Measurements from ENCODE around the gene FAM151A.

Gene FAM151A

DNA sequence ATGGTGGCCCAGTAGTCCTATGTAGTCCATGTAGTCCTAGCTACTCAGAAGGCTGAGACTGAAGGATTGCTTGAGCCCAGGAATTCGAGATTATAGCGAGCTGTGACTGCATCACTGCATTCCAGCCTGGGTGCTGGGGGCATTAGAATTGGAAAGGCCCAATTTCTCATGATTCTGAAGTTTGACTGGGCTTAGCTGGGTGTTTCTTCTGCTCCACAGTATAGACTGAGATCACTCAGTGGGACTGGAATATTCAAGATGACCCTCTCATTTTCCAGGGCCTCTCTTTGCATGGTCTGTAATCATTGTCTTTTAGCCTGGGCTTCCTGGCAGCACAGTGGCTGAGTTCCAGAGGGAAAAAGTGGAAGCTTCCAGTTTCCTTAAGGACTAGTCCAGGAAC, 44.5 kb upstream of the FAM151A start:
- TF ChIP-seq EZH2phosphoT487 (IDR thresholded peaks at IDR 0.05; ENCODE audit: low read length) (no peak), EZH2 (optimal IDR thresholded peaks at IDR 0.05; ENCODE audit: low read depth, low read length) (no peak)
- TF ChIP-seq, protein P1, sequence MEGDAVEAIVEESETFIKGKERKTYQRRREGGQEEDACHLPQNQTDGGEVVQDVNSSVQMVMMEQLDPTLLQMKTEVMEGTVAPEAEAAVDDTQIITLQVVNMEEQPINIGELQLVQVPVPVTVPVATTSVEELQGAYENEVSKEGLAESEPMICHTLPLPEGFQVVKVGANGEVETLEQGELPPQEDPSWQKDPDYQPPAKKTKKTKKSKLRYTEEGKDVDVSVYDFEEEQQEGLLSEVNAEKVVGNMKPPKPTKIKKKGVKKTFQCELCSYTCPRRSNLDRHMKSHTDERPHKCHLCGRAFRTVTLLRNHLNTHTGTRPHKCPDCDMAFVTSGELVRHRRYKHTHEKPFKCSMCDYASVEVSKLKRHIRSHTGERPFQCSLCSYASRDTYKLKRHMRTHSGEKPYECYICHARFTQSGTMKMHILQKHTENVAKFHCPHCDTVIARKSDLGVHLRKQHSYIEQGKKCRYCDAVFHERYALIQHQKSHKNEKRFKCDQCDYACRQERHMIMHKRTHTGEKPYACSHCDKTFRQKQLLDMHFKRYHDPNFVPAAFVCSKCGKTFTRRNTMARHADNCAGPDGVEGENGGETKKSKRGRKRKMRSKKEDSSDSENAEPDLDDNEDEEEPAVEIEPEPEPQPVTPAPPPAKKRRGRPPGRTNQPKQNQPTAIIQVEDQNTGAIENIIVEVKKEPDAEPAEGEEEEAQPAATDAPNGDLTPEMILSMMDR (IDR thresholded peaks at IDR 0.05; ENCODE audit: low read length) = no peak
- Histone ChIP-seq H3K4me3 (ENCODE audit: low read length) (no peak overlapping the region), H2AFZ (ENCODE audit: low read length) (no peak overlapping the region), H4K20me1 (ENCODE audit: insufficient read depth, low read length) (no peaks in the 10 kb centered on the region), H3K9ac (ENCODE audit: low read length) (no peak overlapping the region), H3K36me3 (replicated peaks; ENCODE audit: insufficient read depth, low read length) (no peaks in the 10 kb centered on the region), H3K27ac (ENCODE audit: low read length) (no peak overlapping the region), H3K4me2 (ENCODE audit: low read depth, low read length) (no peak overlapping the region), H3K9me2 (replicated peaks; ENCODE audit: insufficient read depth, low read length) (no peaks in the 10 kb centered on the region), H3K27me3 (replicated peaks; ENCODE audit: insufficient read depth, low read length) (no peaks in the 10 kb centered on the region), H3K79me2 (ENCODE audit: low read length) (no peaks in the 10 kb centered on the region), H3F3A (ENCODE audit: insufficient read depth, low read length) (no peaks in the 10 kb centered on the region), H3K9me3 (replicated peaks; ENCODE audit: insufficient read depth, low read length) (no peaks in the 10 kb centered on the region), H3K4me1 (ENCODE audit: low read length) (peaks cover 3% of the 10 kb centered on the region; the same call in 1 of the 2 replicates)
- DNase-seq = no peak

DNA sequence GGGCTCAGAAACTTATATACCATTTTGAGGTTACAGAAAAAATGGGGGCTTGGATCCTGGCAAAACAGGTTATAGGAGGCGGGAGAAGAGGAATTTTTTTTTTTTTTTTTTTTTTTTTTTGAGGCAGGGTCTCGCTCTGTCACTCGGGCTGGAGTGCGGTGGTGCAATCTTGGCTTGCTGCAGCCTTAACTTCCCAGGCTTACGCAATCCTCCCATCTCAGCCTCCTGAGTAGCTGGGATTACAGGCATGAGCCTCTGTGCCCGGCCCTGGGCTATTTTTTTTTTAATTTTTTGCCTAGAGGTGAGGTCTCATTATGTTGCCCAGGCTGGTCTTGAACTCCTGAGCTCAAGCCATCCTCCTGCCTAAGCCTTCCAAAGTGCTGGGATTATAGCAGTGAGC, 43.0 kb upstream of the FAM151A start:
- no peak for TF ChIP-seq EZH2 (optimal IDR thresholded peaks at IDR 0.05; ENCODE audit: low read depth, low read length)
- TF ChIP-seq, protein P1 (IDR thresholded peaks at IDR 0.05; ENCODE audit: low read length) = no peak
- no peak for TF ChIP-seq EZH2phosphoT487 (IDR thresholded peaks at IDR 0.05; ENCODE audit: low read length)
- no peak overlapping the region for H3K4me3 ChIP-seq (ENCODE audit: low read length)
- H3K9me3 ChIP-seq (replicated peaks; ENCODE audit: insufficient read depth, low read length) = no peaks in the 10 kb centered on the region
- no peak for DNase-seq
- no peaks in the 10 kb centered on the region for H4K20me1 ChIP-seq (ENCODE audit: insufficient read depth, low read length)
- no peaks in the 10 kb centered on the region for H3K27me3 ChIP-seq (replicated peaks; ENCODE audit: insufficient read depth, low read length)
- no peaks in the 10 kb centered on the region for H3K79me2 ChIP-seq (ENCODE audit: low read length)
- no peak overlapping the region for H3K4me2 ChIP-seq (ENCODE audit: low read depth, low read length)
- H3K27ac ChIP-seq (ENCODE audit: low read length) = no peak overlapping the region
- H2AFZ ChIP-seq (ENCODE audit: low read length) = no peak overlapping the region
- H3K36me3 ChIP-seq (replicated peaks; ENCODE audit: insufficient read depth, low read length) = no peaks in the 10 kb centered on the region
- no peaks in the 10 kb centered on the region for H3K9me2 ChIP-seq (replicated peaks; ENCODE audit: insufficient read depth, low read length)
- H3K9ac ChIP-seq (ENCODE audit: low read length) = no peak overlapping the region
- no peaks in the 10 kb centered on the region for H3F3A ChIP-seq (ENCODE audit: insufficient read depth, low read length)
- peaks cover 7% of the 10 kb centered on the region for H3K4me1 ChIP-seq (ENCODE audit: low read length)

DNA sequence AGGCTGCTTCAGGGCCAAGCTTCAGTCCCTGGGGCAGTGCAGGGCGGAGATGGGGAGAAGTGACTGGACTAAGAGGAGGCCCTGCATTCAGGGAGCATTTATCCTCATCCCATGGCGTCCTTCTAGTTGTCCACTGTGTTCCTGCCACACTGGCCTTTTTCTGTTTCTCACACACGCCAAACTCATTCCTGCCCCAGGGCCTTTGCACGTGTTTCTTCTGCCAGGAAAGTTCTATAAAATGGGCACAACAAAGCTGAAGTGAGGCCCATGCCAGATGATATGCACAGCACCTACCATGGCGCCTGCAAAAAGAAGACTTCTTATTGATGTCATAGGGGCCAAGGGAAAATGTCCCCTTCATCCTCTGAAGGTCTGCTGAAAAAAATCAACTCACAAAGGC, 42.5 kb upstream of the FAM151A start:
- Histone ChIP-seq H3K27ac (ENCODE audit: low read length) (no peak overlapping the region), H3K9me2 (replicated peaks; ENCODE audit: insufficient read depth, low read length) (no peaks in the 10 kb centered on the region), H4K20me1 (ENCODE audit: insufficient read depth, low read length) (no peaks in the 10 kb centered on the region), H3K9ac (ENCODE audit: low read length) (no peak overlapping the region), H3K4me2 (ENCODE audit: low read depth, low read length) (no peak overlapping the region), H3K79me2 (ENCODE audit: low read length) (no peaks in the 10 kb centered on the region), H3K27me3 (replicated peaks; ENCODE audit: insufficient read depth, low read length) (no peaks in the 10 kb centered on the region), H2AFZ (ENCODE audit: low read length) (no peak overlapping the region), H3K4me3 (ENCODE audit: low read length) (no peak overlapping the region), H3K4me1 (ENCODE audit: low read length) (peaks cover 7% of the 10 kb centered on the region), H3K9me3 (replicated peaks; ENCODE audit: insufficient read depth, low read length) (no peaks in the 10 kb centered on the region), H3K36me3 (replicated peaks; ENCODE audit: insufficient read depth, low read length) (no peaks in the 10 kb centered on the region), H3F3A (ENCODE audit: insufficient read depth, low read length) (no peaks in the 10 kb centered on the region)
- DNase-seq = no peak
- TF ChIP-seq, protein P1 (IDR thresholded peaks at IDR 0.05; ENCODE audit: low read length) = no peak
- TF ChIP-seq EZH2 (optimal IDR thresholded peaks at IDR 0.05; ENCODE audit: low read depth, low read length) = no peak
- no peak for TF ChIP-seq EZH2phosphoT487 (IDR thresholded peaks at IDR 0.05; ENCODE audit: low read length)
